ENCODE data around the gene G6PC1. TPM values are rescaled to one million over a fixed set of nuclear protein-coding genes. Genes with fewer than 3 reads are reported as not detected.
A peak's percentile ranks its signal among the peaks of the same experiment; 100 is the strongest.

The G6PC1 gene
- total and polyA plus RNA-seq, 2 of the 13 experiments (the other 11 are each of a cell fraction or from before 2014, with no cell fraction given) = 1.7 to 37.9 TPM

DNA sequence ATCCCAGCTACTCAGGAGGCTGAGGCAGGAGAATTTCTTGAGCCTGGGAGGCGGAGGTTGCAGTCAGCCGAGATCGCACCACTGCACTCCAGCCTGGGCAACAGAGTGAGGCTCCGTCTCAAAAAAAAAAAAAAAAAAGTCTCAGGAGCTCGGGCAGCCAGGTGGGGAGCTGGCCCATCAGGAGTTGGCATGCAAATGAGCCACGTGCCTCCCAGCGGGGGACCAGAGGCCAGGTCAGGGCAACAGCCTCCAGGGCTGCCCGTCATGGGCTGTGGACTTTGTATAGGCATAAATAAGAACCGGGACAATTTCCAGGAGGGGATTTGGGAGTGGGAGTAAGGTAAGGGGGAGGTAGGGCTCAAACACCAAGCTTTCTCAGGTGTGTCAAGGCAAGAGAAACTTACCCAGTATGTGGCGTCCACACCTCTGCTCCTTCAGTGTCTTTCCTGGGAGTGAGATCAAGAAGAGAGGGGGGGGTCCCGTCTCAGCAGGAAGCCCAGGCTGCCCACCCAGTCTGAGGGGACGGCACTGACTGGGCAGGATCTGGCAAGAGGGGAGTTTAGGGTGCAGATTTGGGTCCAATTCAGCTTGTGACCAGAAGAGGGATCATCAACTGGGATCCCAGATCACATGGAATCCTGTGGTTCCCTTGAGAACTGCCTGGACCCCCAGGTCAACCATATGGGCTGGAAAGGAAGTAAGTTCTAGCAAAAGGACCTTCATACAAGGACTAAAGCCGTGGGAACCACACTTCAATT is 22.3 kb upstream of the G6PC1 start (continued):
- TF ChIP-seq TEAD3 (CRISPR knock-in tag; optimal IDR thresholded peaks at IDR 0.05; ENCODE audit: borderline replicate concordance) = peak; percentile 47
- TF ChIP-seq NCOA2 (CRISPR knock-in tag; IDR thresholded peaks at IDR 0.05) = no peak
- TF ChIP-seq, protein P1, sequence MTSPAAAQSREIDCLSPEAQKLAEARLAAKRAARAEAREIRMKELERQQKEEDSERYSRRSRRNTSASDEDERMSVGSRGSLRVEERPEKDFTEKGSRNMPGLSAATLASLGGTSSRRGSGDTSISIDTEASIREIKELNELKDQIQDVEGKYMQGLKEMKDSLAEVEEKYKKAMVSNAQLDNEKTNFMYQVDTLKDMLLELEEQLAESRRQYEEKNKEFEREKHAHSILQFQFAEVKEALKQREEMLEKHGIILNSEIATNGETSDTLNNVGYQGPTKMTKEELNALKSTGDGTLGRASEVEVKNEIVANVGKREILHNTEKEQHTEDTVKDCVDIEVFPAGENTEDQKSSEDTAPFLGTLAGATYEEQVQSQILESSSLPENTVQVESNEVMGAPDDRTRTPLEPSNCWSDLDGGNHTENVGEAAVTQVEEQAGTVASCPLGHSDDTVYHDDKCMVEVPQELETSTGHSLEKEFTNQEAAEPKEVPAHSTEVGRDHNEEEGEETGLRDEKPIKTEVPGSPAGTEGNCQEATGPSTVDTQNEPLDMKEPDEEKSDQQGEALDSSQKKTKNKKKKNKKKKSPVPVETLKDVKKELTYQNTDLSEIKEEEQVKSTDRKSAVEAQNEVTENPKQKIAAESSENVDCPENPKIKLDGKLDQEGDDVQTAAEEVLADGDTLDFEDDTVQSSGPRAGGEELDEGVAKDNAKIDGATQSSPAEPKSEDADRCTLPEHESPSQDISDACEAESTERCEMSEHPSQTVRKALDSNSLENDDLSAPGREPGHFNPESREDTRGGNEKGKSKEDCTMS (CRISPR knock-in tag; conservative IDR thresholded peaks at IDR 0.05) = no peak
- TF ChIP-seq ZNF30 (CRISPR knock-in tag; IDR thresholded peaks at IDR 0.05) = no peak
- TF ChIP-seq RCOR2 (CRISPR knock-in tag; IDR thresholded peaks at IDR 0.05) = no peak
- TF ChIP-seq HOXA9 (CRISPR knock-in tag; IDR thresholded peaks at IDR 0.05; ENCODE audit: borderline replicate concordance) = no peak
- TF ChIP-seq CHD4 (IDR thresholded peaks at IDR 0.05; ENCODE audit: borderline replicate concordance, low read length) = no peak
- no peak for TF ChIP-seq NFRKB (IDR thresholded peaks at IDR 0.05)
- TF ChIP-seq, protein P2, sequence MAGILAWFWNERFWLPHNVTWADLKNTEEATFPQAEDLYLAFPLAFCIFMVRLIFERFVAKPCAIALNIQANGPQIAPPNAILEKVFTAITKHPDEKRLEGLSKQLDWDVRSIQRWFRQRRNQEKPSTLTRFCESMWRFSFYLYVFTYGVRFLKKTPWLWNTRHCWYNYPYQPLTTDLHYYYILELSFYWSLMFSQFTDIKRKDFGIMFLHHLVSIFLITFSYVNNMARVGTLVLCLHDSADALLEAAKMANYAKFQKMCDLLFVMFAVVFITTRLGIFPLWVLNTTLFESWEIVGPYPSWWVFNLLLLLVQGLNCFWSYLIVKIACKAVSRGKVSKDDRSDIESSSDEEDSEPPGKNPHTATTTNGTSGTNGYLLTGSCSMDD (CRISPR knock-in tag; IDR thresholded peaks at IDR 0.05) = no peak
- TF ChIP-seq CREM (IDR thresholded peaks at IDR 0.05) = 0 out of 2 replicates have a peak, but pooled peaks have one; percentile 6
- no peak for TF ChIP-seq CREM (CRISPR knock-in tag; IDR thresholded peaks at IDR 0.05)
- TF ChIP-seq MZF1 (CRISPR knock-in tag; IDR thresholded peaks at IDR 0.05; ENCODE audit: borderline replicate concordance) = no peak
- TF ChIP-seq HOXA5 (CRISPR knock-in tag; IDR thresholded peaks at IDR 0.05) = no peak
- TF ChIP-seq, protein P3, sequence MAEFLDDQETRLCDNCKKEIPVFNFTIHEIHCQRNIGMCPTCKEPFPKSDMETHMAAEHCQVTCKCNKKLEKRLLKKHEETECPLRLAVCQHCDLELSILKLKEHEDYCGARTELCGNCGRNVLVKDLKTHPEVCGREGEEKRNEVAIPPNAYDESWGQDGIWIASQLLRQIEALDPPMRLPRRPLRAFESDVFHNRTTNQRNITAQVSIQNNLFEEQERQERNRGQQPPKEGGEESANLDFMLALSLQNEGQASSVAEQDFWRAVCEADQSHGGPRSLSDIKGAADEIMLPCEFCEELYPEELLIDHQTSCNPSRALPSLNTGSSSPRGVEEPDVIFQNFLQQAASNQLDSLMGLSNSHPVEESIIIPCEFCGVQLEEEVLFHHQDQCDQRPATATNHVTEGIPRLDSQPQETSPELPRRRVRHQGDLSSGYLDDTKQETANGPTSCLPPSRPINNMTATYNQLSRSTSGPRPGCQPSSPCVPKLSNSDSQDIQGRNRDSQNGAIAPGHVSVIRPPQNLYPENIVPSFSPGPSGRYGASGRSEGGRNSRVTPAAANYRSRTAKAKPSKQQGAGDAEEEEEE (CRISPR knock-in tag; IDR thresholded peaks at IDR 0.05; ENCODE audit: borderline replicate concordance) = peak; percentile 82; the same call in 1 of the 2 replicates
- TF ChIP-seq, protein P4, sequence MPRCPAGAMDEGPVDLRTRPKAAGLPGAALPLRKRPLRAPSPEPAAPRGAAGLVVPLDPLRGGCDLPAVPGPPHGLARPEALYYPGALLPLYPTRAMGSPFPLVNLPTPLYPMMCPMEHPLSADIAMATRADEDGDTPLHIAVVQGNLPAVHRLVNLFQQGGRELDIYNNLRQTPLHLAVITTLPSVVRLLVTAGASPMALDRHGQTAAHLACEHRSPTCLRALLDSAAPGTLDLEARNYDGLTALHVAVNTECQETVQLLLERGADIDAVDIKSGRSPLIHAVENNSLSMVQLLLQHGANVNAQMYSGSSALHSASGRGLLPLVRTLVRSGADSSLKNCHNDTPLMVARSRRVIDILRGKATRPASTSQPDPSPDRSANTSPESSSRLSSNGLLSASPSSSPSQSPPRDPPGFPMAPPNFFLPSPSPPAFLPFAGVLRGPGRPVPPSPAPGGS (CRISPR knock-in tag; IDR thresholded peaks at IDR 0.05) = no peak
- TF ChIP-seq ZNF746 (CRISPR knock-in tag; IDR thresholded peaks at IDR 0.05) = no peak
- no peak for TF ChIP-seq ARNT (IDR thresholded peaks at IDR 0.05)
- TF ChIP-seq, protein P5, sequence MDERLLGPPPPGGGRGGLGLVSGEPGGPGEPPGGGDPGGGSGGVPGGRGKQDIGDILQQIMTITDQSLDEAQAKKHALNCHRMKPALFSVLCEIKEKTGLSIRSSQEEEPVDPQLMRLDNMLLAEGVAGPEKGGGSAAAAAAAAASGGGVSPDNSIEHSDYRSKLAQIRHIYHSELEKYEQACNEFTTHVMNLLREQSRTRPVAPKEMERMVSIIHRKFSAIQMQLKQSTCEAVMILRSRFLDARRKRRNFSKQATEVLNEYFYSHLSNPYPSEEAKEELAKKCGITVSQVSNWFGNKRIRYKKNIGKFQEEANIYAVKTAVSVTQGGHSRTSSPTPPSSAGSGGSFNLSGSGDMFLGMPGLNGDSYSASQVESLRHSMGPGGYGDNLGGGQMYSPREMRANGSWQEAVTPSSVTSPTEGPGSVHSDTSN (CRISPR knock-in tag; IDR thresholded peaks at IDR 0.05) = no peak
- no peak for TF ChIP-seq U2AF2 (IDR thresholded peaks at IDR 0.05; ENCODE audit: low read depth, low read length)
- TF ChIP-seq PHF21A (CRISPR knock-in tag; IDR thresholded peaks at IDR 0.05) = peak; percentile 96
- no peak for TF ChIP-seq ZNF564 (CRISPR knock-in tag; IDR thresholded peaks at IDR 0.05)
- TF ChIP-seq, protein P6, sequence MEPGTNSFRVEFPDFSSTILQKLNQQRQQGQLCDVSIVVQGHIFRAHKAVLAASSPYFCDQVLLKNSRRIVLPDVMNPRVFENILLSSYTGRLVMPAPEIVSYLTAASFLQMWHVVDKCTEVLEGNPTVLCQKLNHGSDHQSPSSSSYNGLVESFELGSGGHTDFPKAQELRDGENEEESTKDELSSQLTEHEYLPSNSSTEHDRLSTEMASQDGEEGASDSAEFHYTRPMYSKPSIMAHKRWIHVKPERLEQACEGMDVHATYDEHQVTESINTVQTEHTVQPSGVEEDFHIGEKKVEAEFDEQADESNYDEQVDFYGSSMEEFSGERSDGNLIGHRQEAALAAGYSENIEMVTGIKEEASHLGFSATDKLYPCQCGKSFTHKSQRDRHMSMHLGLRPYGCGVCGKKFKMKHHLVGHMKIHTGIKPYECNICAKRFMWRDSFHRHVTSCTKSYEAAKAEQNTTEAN (CRISPR knock-in tag; conservative IDR thresholded peaks at IDR 0.05) = 0 out of 2 replicates have a peak, but pooled peaks have one; percentile 4
- TF ChIP-seq RBAK (CRISPR knock-in tag; IDR thresholded peaks at IDR 0.05) = no peak

Data from HepG2 (cell line).